MM.1S (cell line): ENCODE measurements around the gene MINDY4.

Experiments used
- DNase-seq: peaks from one replicate; pipeline ENCODE4 v3.0.0-alpha.2; 2015
- H2AFZ ChIP-seq: fragments of 300-600 bp; sonication (generic); 2 replicates; pipeline ENCODE4 v1.6.0; 2016; ENCODE audit warnings: antibody characterized with exemption, low read length
- H3F3A ChIP-seq: fragments of 300-600 bp; sonication (generic); 2 replicates; pipeline ENCODE4 v1.6.1; 2016; ENCODE audit warnings: mild to moderate bottlenecking, antibody characterized with exemption, low read length, moderate library complexity, mixed read lengths; ENCODE audit not compliant: insufficient read depth
- H3K27ac ChIP-seq: fragments of 300-600 bp; sonication (generic); 2 replicates; pipeline ENCODE4 v1.5.1; 2016; ENCODE audit warnings: mild to moderate bottlenecking, low read length
- H3K27me3 ChIP-seq: fragments of 300-600 bp; sonication (generic); replicated peaks from 2 replicates; pipeline ENCODE4 v1.6.0; 2016; ENCODE audit warnings: low read length; ENCODE audit not compliant: insufficient read depth
- H3K36me3 ChIP-seq: fragments of 300-600 bp; sonication (generic); replicated peaks from 2 replicates; pipeline ENCODE4 v1.6.1; 2016; ENCODE audit warnings: mild to moderate bottlenecking, low read length, mixed read lengths; ENCODE audit not compliant: insufficient read depth
- H3K4me1 ChIP-seq: fragments of 300-600 bp; sonication (generic); 2 replicates; pipeline ENCODE4 v1.6.1; 2016; ENCODE audit warnings: low read length, mixed read lengths
- H3K4me2 ChIP-seq: fragments of 300-600 bp; sonication (generic); 2 replicates; pipeline ENCODE4 v1.6.0; 2016; ENCODE audit warnings: low read depth, low read length
- H3K4me3 ChIP-seq: fragments of 300-600 bp; sonication (generic); 2 replicates; pipeline ENCODE4 v1.5.1; 2016; ENCODE audit warnings: low read length, mixed read lengths
- H3K79me2 ChIP-seq: fragments of 300-600 bp; sonication (generic); 2 replicates; pipeline ENCODE4 v1.6.1; 2016; ENCODE audit warnings: mixed run types, low read length, mixed read lengths
- H3K9ac ChIP-seq: fragments of 300-600 bp; sonication (generic); 2 replicates; pipeline ENCODE4 v1.6.1; 2016; ENCODE audit warnings: low read length, mixed read lengths
- H3K9me2 ChIP-seq: fragments of 300-600 bp; sonication (generic); replicated peaks from 2 replicates; pipeline ENCODE4 v1.6.1; 2016; ENCODE audit warnings: mild to moderate bottlenecking, low read length, mixed read lengths; ENCODE audit not compliant: insufficient read depth
- H3K9me3 ChIP-seq: fragments of 300-600 bp; sonication (generic); replicated peaks from 2 replicates; pipeline ENCODE4 v1.6.1; 2016; ENCODE audit warnings: mild to moderate bottlenecking, low read length, mixed read lengths; ENCODE audit not compliant: insufficient read depth
- H4K20me1 ChIP-seq: fragments of 300-600 bp; sonication (generic); 2 replicates; pipeline ENCODE4 v1.6.1; 2016; ENCODE audit warnings: mild to moderate bottlenecking, low read length, moderate library complexity, mixed read lengths; ENCODE audit not compliant: insufficient read depth
- EZH2 ChIP-seq: fragments of 300-600 bp; sonication (generic); optimal IDR thresholded peaks from 2 replicates; pipeline ENCODE3; 2017; ENCODE audit warnings: low read depth, mild to moderate bottlenecking, antibody characterized with exemption, low read length, mixed read lengths
- EZH2phosphoT487 ChIP-seq: fragments of 300-600 bp; sonication (generic); IDR thresholded peaks from 2 replicates; pipeline ENCODE4 v1.6.1; 2018; ENCODE audit warnings: antibody characterized with exemption, low read length
- TF ChIP-seq, protein P1 (sequence below): fragments of 300-600 bp; sonication (generic); IDR thresholded peaks from 2 replicates; pipeline ENCODE4 v1.5.1; 2016; ENCODE audit warnings: antibody characterized with exemption, low read length, mixed read lengths

MINDY4 gene

GRCh38 chr7:30816645-30817370 is 45.6 kb downstream of the MINDY4 start:
- Histone ChIP-seq H3K79me2 (no peaks in the 10 kb centered on the region), H3F3A (no peaks in the 10 kb centered on the region), H3K9me2 (no peaks in the 10 kb centered on the region), H3K9ac (no peak overlapping the region), H4K20me1 (no peaks in the 10 kb centered on the region), H3K27me3 (no peaks in the 10 kb centered on the region), H3K4me2 (no peak overlapping the region), H3K27ac (no peak overlapping the region), H3K36me3 (no peaks in the 10 kb centered on the region), H3K9me3 (no peaks in the 10 kb centered on the region), H3K4me1 (no peaks in the 10 kb centered on the region), H2AFZ (no peak overlapping the region), H3K4me3 (no peak overlapping the region)
- DNase-seq: no peak
- no peak for TF ChIP-seq EZH2
- TF ChIP-seq EZH2phosphoT487: no peak
- TF ChIP-seq, protein P1, sequence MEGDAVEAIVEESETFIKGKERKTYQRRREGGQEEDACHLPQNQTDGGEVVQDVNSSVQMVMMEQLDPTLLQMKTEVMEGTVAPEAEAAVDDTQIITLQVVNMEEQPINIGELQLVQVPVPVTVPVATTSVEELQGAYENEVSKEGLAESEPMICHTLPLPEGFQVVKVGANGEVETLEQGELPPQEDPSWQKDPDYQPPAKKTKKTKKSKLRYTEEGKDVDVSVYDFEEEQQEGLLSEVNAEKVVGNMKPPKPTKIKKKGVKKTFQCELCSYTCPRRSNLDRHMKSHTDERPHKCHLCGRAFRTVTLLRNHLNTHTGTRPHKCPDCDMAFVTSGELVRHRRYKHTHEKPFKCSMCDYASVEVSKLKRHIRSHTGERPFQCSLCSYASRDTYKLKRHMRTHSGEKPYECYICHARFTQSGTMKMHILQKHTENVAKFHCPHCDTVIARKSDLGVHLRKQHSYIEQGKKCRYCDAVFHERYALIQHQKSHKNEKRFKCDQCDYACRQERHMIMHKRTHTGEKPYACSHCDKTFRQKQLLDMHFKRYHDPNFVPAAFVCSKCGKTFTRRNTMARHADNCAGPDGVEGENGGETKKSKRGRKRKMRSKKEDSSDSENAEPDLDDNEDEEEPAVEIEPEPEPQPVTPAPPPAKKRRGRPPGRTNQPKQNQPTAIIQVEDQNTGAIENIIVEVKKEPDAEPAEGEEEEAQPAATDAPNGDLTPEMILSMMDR: no peak

DNA sequence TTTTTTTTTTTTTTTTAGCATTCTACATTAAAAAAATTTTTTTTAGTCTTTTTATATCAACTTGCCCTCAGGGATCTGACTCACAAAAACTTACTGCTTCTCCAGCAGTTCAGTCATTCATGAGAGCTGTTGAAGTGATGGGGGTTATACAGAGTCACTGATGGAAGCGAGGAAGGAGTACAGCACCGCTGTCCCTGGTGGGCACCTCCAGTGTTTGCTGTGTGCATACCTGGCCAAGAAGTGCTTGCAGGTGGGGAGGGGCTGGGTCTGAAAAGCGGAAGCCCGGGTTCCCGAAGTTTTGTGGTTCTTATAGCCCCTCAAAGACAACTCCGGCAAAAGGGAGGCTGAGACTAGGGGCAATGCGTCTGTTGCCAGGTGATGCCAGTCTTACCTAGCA is 46.2 kb downstream of the MINDY4 start:
- no peaks in the 10 kb centered on the region for H3K36me3 ChIP-seq
- H3K9me3 ChIP-seq: no peaks in the 10 kb centered on the region
- H2AFZ ChIP-seq: no peak overlapping the region
- TF ChIP-seq EZH2: no peak
- H4K20me1 ChIP-seq: no peaks in the 10 kb centered on the region
- H3K4me1 ChIP-seq: no peaks in the 10 kb centered on the region
- H3K9me2 ChIP-seq: no peaks in the 10 kb centered on the region
- no peak overlapping the region for H3K9ac ChIP-seq
- no peak overlapping the region for H3K4me2 ChIP-seq
- no peak for DNase-seq
- H3K27ac ChIP-seq: no peak overlapping the region
- H3K4me3 ChIP-seq: no peak overlapping the region
- H3K79me2 ChIP-seq: no peaks in the 10 kb centered on the region
- no peaks in the 10 kb centered on the region for H3K27me3 ChIP-seq
- H3F3A ChIP-seq: no peaks in the 10 kb centered on the region

- Histone ChIP-seq H3K79me2 (no peaks in the 10 kb centered on the region), H3K4me1 (no peaks in the 10 kb centered on the region), H3K27me3 (no peaks in the 10 kb centered on the region), H3K9me2 (no peaks in the 10 kb centered on the region), H3K9ac (no peak overlapping the region), H3K9me3 (no peaks in the 10 kb centered on the region), H3K36me3 (no peaks in the 10 kb centered on the region), H3K4me2 (no peak overlapping the region), H2AFZ (no peak overlapping the region), H3K4me3 (no peak overlapping the region), H3F3A (no peaks in the 10 kb centered on the region), H4K20me1 (no peaks in the 10 kb centered on the region), H3K27ac (no peak overlapping the region)
- no peak for DNase-seq
- TF ChIP-seq EZH2phosphoT487: no peak
- no peak for TF ChIP-seq EZH2
- TF ChIP-seq, protein P1: no peak
Measured at GRCh38 chr7:30824821-30825720, 53.9 kb downstream of the MINDY4 start.
